HG02798 (cell line): ENCODE measurements around the gene TMEM72.

ENCODE experiments used
- ATAC-seq: cut with Tn5 transposase; IDR thresholded peaks from one replicate; pipeline ENCODE4 v1.9.1; 2021; ENCODE audit warnings: mild to moderate bottlenecking; ENCODE audit not compliant: unreplicated experiment, poor library complexity

TMEM72 gene

DNA sequence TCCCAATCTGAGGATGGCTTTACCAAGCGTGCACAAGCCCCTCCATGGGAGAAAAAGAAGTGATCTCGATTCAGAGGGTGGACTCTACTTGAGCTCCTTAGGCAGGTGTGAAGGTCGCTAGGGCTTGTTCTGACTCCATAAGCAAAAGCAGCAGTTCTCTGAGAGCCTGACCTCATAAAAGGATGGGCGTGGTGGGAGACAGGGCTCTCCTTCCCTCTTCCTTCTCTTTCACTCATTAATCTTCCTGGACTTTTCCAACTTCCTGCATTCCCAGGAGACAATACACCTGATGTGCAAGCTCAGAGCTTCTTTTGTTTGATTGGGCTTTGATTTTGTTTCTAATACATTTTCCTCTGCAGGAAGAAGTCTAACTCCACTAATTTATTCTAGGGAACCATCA lies 22.3 kb upstream of the TMEM72 start:
- ATAC-seq: no peak

GRCh38 chr10:44889834-44890233 lies 21.3 kb upstream of the TMEM72 start:
- ATAC-seq: no peak

DNA sequence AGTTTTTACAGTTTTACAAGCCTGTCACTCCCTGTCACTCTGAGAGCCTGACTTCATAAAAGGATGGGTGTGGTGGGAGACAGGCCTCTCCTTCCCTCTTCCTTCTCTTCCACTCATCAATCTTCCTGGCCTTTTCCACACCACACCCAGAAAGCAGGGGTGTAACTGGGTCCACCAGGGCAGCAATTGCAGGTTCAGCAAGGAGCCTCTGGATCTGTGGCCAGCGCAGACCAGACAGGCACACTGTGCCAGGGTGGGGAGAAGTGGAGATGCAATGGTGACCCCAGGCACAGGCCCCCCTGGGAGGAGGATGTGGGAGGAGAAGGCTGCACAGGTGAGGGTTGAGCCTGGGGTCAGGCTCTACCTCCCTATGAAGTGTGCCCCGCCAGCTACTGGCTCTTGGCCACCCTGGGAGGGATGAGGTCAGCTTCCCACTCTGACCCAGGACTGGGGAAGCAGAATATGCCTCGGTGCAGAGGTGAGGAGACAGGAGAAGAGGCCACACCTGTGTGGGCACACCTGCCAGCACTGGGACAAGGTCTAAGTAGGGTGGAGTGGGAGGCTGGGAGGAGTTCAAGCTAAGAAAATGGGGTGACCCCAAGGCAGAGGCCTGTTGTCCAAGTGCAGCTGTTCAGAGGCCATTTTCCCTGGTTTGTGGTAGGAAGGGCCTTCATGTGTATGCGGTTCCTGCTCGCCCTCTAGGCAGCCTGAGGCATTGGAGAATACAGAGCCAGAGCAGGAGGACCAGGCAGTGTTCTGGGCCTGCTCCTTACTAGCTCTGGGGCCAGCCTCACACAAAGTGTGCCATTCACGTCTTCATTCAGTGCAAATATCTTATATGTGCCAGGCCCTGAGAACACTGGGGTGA lies 20.2 kb upstream of the TMEM72 start:
- ATAC-seq: no peak

- ATAC-seq: no peak
These were observed 19.4 kb upstream of the TMEM72 start for GRCh38 chr10:44891721-44892120.

- no peak for ATAC-seq
These were observed 17.3 kb upstream of the TMEM72 start for GRCh38 chr10:44893604-44894468.

DNA sequence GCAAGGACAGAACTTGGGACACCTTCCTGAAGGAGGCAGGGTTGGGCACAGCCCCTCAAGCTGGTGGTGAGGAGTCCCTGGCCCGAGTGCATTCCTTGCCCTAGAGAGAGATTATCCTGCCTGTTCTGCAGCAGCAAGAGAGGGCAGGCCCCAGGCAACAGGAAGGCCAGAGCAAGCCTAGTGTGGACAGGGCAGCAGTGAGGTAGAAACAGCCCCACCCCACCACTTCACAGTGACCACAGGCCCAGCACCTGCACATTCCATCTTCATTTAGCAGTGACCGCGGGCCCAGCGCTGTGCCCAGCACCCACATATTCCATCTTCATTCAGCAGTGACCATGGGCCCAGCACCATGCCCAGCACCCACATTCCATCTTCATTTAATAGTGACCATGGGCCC lies 16.4 kb upstream of the TMEM72 start:
- no peak for ATAC-seq

- ATAC-seq: no peak
These were observed 15.9 kb upstream of the TMEM72 start for GRCh38 chr10:44895280-44895679.

DNA sequence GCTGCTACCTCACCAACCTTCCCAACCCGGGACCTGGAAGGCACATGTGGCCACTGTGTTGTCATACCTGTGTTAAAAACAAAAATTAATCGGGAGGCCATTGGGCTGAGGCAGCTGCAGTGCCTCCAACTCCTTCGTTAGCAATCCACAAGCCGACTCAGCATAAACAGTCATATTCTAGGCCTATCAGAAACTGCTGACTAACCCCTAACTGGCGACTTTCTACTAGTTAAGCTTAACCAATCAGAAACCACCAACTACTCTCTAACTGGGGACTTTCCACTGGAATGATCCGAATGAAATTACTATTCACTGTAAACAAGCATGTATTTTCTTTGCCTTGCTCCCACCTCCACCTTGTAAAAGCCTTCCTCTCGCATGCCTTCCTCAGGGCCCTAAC lies 14.1 kb upstream of the TMEM72 start:
- no peak for ATAC-seq

DNA sequence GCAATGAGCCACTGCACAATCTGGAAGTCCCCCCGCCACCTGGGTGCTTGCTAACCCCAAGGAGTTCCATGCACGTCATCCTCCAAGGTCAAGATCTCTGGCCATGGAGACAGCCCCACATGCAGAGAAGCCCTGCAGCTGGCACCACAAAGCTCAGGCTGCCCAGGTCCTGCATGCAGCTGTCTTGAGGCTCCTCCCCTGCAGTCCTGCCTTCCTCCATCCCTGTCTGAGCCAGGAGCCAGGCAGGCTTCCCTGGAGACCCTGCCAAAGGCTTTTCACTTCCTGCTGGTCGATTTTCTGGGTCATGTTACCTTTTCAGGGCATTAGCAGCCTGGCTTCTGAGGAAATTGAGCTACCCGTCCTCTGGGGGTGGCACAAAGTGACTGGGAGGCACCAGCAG lies 12.5 kb upstream of the TMEM72 start:
- ATAC-seq: no peak

- ATAC-seq: no peak
These were observed 11.6 kb upstream of the TMEM72 start for GRCh38 chr10:44899450-44900080.

- no peak for ATAC-seq
These were observed 8.1 kb upstream of the TMEM72 start for GRCh38 chr10:44902941-44903545.

DNA sequence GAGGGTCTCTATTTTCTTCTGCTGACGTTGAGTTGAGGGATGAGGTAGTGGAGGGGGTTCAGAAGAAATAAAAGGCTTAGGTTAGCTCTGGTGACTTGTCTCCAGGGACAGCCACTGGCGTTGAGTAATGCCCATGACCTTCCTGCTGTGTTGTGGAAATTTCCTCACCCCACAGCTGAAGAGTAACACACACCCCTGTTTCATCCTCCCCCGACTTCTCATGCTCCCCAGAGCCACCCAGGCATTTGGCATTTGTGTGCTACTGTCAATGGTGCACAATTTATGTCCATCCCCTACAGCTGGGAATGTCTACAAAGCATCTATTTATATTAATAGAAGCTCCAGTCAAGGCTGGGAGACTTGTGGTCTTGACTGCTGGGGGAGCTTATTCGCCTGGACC lies 4.7 kb upstream of the TMEM72 start:
- no peak for ATAC-seq

- ATAC-seq: no peak
These were observed 3.6 kb upstream of the TMEM72 start for GRCh38 chr10:44907556-44907955.

DNA sequence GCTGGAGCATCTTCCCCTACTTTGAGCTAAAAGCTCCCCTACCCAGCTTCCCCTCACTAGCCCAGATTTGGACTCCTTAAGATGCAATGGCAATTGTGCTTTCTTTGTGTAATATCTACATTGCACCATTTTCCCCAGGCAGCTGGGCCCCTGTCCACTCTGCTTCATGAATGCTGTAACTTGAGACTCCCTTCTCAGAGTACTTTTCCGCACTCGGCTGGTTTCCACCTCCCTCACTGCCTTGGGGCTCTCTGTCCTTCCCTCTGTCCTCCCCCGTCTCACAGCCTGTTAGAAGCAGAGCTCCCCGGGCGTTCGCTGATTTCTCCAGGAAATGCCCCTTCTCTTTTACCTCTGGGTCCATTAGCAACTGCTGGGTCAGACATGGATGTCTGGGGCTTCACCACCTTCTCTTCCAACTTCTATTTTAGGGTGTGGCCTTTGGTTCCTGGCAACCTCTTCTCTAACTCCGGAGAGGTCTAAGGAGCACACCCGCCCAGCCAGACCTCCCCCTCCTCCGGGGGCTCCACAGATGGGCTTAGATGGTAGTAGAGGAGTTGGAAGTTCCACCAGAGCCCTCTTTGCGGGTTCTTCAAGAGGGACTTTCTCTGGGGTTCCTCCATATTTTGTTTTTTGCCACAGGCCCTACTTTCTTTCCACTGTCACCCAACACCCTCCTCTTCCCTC lies 2.9 kb upstream of the TMEM72 start:
- ATAC-seq: no peak

DNA sequence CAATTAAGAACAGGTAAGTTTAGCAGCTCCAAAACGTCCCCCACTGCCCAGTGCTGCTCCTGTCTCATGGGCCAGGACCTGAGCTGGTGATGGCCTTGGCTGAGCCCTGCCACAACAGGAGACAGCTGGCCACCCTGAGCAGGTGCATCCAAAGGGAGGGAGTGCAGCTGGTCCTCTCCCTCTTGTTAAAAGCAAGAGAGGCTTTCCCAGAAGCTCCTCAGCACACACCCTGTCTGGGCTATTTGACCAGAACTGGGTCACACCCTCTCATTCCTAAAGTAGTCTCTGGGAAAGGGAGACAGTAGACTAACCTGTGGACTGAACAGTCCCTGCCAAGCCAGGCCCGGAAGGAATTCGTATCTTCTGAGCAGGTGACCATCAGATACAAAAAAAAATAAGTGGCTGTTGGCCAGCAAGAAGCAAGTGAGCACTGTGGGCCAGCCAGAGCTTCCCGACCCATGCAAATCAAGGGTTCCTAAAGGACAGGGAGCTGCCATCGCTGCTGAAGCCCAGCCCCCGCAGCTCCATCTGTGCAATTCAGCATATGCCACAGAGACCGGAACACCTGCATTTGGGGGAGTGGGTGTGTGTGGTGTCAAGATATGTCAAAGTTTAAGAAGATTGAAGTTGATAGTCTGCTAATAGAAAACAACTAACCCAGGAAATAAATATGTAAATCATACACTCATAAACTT lies 2.1 kb upstream of the TMEM72 start:
- no peak for ATAC-seq

GRCh38 chr10:44909910-44910309 lies 1.2 kb upstream of the TMEM72 start:
- ATAC-seq: no peak

DNA sequence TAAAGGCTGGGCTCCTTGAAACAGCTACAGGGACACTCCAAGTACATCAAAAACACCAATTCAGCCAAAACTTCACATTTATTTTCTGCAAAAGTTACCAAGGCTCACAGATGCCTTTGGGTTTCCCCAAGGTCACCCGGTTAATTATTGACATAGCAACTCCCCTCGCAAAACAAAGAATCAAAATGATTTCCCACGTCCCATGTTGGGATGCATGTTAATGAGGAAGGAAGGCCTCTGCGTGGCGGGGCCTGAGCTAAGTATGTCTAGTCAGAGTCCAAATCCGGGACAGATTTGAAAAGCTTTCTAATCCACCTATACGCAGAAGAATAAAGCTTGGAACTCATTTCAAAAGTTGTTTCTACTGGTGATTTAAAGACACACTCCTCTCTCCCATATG lies 535 bp upstream of the TMEM72 start:
- no peak for ATAC-seq

DNA sequence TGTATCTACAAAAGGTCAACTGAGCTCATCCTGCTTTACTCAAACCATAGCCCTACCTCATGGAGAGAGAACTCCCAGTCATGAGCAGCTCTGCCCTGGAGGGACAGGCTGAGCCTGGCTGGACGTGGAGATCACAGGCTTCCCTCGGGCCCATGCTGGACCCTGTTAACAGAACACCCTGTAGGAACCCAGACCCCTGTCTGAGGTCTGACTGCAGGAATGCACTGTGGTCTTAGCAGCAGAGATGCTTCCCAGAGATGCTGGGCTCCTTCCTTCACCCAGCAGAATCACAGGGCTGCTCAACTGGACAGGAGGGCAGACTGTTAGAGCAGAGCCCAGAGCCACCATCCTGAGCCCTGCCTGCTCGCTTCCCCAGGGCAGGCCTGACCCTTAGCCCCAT lies 814 bp downstream of the TMEM72 start:
- ATAC-seq: no peak

- ATAC-seq: no peak
These were observed 2.4 kb downstream of the TMEM72 start for GRCh38 chr10:44913350-44914081.
